ENCODE data around the gene ANKK1. TPM values are rescaled to one million over a fixed set of nuclear protein-coding genes. Genes with fewer than 3 reads are reported as not detected.

Gene ANKK1
- total RNA-seq, 2 experiments from 2014 or later: not detected

DNA sequence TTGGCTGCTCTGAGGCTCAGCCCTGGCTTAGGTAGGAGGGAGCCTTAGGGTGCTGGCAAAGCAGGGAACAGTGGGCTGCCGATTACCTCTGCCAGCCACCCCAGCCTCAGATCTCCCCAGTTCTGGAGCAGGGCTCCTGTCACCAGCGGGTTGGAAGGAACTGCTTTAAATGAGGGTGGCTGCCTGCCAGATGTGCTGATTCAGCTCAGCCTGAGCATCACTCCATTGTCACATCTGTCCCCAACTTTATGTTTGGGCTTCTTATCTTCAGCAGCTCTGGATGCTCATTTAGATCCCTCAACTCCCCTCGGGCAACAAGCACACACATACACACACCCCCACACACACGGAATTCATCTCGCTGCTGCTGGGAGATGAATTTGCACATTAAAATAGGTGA is 16.9 kb upstream of the ANKK1 start:
- ChIA-PET CTCF (no interaction called here), POLR2A (no interaction called here)
- intact Hi-C loops (cut with micrococcal nuclease): no loop called here
- TF ChIP-seq CTCF (IDR thresholded peaks at IDR 0.05): no peak
- no peak overlapping the region for H3K4me3 Mint-ChIP-seq
- H3K36me3 Mint-ChIP-seq (ENCODE audit: low read depth): no peaks in the 10 kb centered on the region
- H3K27me3 Mint-ChIP-seq: no peaks in the 10 kb centered on the region
- H3K27ac Mint-ChIP-seq: no peak overlapping the region
- no peaks in the 10 kb centered on the region for H3K9me3 Mint-ChIP-seq
- H3K4me1 Mint-ChIP-seq (ENCODE audit: low read depth): peaks cover 10% of the 10 kb centered on the region
- ATAC-seq (no peak), DNase-seq (no peak)

GRCh38 chr11:113372309-113372708 is 15.3 kb upstream of the ANKK1 start:
- CTCF ChIA-PET: no interaction called here
- no peak overlapping the region for H3K4me3 Mint-ChIP-seq
- POLR2A ChIA-PET: no interaction called here
- no peaks in the 10 kb centered on the region for H3K9me3 Mint-ChIP-seq
- H3K36me3 Mint-ChIP-seq (ENCODE audit: low read depth): no peaks in the 10 kb centered on the region
- no peak for TF ChIP-seq CTCF (IDR thresholded peaks at IDR 0.05)
- H3K4me1 Mint-ChIP-seq (ENCODE audit: low read depth): no peaks in the 10 kb centered on the region
- ATAC-seq: no peak
- H3K27me3 Mint-ChIP-seq: no peaks in the 10 kb centered on the region
- DNase-seq: no peak
- H3K27ac Mint-ChIP-seq: no peak overlapping the region
- intact Hi-C loops (cut with micrococcal nuclease): no loop called here

DNA sequence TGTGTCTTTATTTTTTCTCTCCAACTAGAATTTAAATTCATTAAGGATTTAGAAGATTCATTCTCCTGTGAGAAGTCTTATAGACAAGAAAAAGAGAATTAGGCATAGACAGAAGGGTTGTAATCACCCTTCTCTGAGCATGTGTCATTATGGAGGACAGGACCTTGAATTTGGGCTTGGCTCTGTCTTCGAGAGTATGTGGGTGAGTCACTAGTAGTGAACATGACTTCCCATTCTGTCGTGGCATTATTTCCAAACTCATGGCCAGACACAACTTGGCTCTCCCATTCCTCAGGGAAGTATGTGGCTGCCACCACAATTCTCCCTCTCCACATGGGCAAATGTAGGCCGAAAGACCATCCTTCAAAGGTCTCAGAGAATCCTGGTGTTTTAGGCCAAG is 14.3 kb upstream of the ANKK1 start:
- Mint-ChIP-seq H3K27ac (no peak overlapping the region), H3K9me3 (no peaks in the 10 kb centered on the region), H3K4me3 (no peak overlapping the region), H3K27me3 (no peaks in the 10 kb centered on the region), H3K36me3 (ENCODE audit: low read depth) (no peaks in the 10 kb centered on the region), H3K4me1 (ENCODE audit: low read depth) (no peaks in the 10 kb centered on the region)
- DNase-seq: no peak
- no peak for TF ChIP-seq CTCF (IDR thresholded peaks at IDR 0.05)
- ChIA-PET CTCF (no interaction called here), POLR2A (no interaction called here)
- ATAC-seq: no peak
- intact Hi-C loops (cut with micrococcal nuclease): no loop called here

- intact Hi-C loops (cut with micrococcal nuclease): no loop called here
- CTCF ChIA-PET: no interaction called here
- TF ChIP-seq CTCF (IDR thresholded peaks at IDR 0.05): no peak
- H3K27me3 Mint-ChIP-seq: no peaks in the 10 kb centered on the region
- DNase-seq: no peak
- H3K4me3 Mint-ChIP-seq: no peak overlapping the region
- ATAC-seq: no peak
- no peaks in the 10 kb centered on the region for H3K9me3 Mint-ChIP-seq
- H3K36me3 Mint-ChIP-seq (ENCODE audit: low read depth): no peaks in the 10 kb centered on the region
- no peak overlapping the region for H3K27ac Mint-ChIP-seq
- H3K4me1 Mint-ChIP-seq (ENCODE audit: low read depth): no peaks in the 10 kb centered on the region
- POLR2A ChIA-PET: no interaction called here
Observed at GRCh38 chr11:113373981-113374560, 13.5 kb upstream of the ANKK1 start.

- CTCF ChIA-PET: no interaction called here
- no peak for ATAC-seq
- Mint-ChIP-seq H3K36me3 (ENCODE audit: low read depth) (peaks cover 6% of the 10 kb centered on the region), H3K27ac (no peak overlapping the region), H3K4me1 (ENCODE audit: low read depth) (no peaks in the 10 kb centered on the region), H3K27me3 (no peaks in the 10 kb centered on the region), H3K9me3 (no peaks in the 10 kb centered on the region), H3K4me3 (no peak overlapping the region)
- TF ChIP-seq CTCF (IDR thresholded peaks at IDR 0.05): no peak
- no peak for DNase-seq
- POLR2A ChIA-PET: no interaction called here
- intact Hi-C loops (cut with micrococcal nuclease): no loop called here
Observed at GRCh38 chr11:113375402-113375801, 12.2 kb upstream of the ANKK1 start.
